Ishikawa (cell line): Measurements from ENCODE around the gene SVEP1.

ENCODE experiments used
- CEBPB ChIP-seq: IDR thresholded peaks from 2 replicates; pipeline ENCODE4 v1.6.1; 2012
- EGR1 ChIP-seq: IDR thresholded peaks from 2 replicates; pipeline ENCODE4 v1.6.1; 2012
- EP300 ChIP-seq: IDR thresholded peaks from 2 replicates; pipeline ENCODE4 v1.6.1; 2012; ENCODE audit warnings: borderline replicate concordance
- RAD21 ChIP-seq: IDR thresholded peaks from 2 replicates; pipeline ENCODE4 v1.6.1; 2012; ENCODE audit warnings: low read depth
- TAF1 ChIP-seq: IDR thresholded peaks from 2 replicates; pipeline ENCODE4 v1.6.1; 2012; ENCODE audit warnings: low read depth, mild to moderate bottlenecking
- TF ChIP-seq, protein P1 (sequence below): IDR thresholded peaks from 2 replicates; pipeline ENCODE4 v1.6.1; 2012; ENCODE audit warnings: low read depth, mild to moderate bottlenecking

DNA sequence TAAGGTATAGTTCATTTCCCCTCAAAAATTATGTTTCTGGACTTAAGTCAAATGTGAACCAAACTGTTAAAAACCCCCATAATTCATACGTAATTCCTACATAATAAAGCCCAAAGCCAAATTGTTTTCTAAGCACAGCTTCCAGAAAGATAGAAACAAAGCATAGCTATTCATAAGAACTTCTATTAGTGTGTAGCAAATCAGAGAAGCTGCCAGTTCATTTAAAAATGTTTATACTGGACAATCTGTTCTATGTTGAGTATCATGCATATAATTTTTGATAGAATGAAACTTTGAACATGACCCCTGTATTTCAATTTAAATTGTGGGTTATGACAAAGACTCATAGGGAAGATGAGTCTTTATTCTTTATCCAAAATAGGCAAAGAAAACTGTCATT, 122.9 kb downstream of the SVEP1 start:
- TF ChIP-seq EGR1 (no peak), TAF1 (no peak), RAD21 (no peak), EP300 (no peak), CEBPB (no peak)
- TF ChIP-seq, protein P1, sequence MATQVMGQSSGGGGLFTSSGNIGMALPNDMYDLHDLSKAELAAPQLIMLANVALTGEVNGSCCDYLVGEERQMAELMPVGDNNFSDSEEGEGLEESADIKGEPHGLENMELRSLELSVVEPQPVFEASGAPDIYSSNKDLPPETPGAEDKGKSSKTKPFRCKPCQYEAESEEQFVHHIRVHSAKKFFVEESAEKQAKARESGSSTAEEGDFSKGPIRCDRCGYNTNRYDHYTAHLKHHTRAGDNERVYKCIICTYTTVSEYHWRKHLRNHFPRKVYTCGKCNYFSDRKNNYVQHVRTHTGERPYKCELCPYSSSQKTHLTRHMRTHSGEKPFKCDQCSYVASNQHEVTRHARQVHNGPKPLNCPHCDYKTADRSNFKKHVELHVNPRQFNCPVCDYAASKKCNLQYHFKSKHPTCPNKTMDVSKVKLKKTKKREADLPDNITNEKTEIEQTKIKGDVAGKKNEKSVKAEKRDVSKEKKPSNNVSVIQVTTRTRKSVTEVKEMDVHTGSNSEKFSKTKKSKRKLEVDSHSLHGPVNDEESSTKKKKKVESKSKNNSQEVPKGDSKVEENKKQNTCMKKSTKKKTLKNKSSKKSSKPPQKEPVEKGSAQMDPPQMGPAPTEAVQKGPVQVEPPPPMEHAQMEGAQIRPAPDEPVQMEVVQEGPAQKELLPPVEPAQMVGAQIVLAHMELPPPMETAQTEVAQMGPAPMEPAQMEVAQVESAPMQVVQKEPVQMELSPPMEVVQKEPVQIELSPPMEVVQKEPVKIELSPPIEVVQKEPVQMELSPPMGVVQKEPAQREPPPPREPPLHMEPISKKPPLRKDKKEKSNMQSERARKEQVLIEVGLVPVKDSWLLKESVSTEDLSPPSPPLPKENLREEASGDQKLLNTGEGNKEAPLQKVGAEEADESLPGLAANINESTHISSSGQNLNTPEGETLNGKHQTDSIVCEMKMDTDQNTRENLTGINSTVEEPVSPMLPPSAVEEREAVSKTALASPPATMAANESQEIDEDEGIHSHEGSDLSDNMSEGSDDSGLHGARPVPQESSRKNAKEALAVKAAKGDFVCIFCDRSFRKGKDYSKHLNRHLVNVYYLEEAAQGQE = no peak
